Adrenal gland (tissue), 5 donors: ENCODE results near the gene DMWD.

Source experiments
- POLR2A ChIP-seq, 2 donors: fragments of 450-650 bp; IDR thresholded peaks; one replicate each; pipeline ENCODE4 v1.6.1; 2017; ENCODE audit warnings: antibody characterized with exemption in 2 of 2, mild to moderate bottlenecking in 2 of 2, moderate library complexity in 1 of 2
- TF ChIP-seq, protein P1 (sequence below), 6 experiments: fragments of 450-650 bp in 4 of 6; fragments of 200-600 bp in 2 of 6; sonication (generic) in 1 of 6; IDR thresholded peaks; 1 replicate in 5 of 6; 2 replicates in 1 of 6; pipeline versions ENCODE4 v1.5.1 to v1.8.0; 2016 to 2021; ENCODE audit warnings: antibody characterized with exemption in 6 of 6, mild to moderate bottlenecking in 2 of 6, moderate library complexity in 1 of 6
- donor health status: DM: no; HTN: no; CAD: no.

GRCh38 chr19:45815481-45816216 lies 23.0 kb upstream of the DMWD start:
- TF ChIP-seq, protein P1, sequence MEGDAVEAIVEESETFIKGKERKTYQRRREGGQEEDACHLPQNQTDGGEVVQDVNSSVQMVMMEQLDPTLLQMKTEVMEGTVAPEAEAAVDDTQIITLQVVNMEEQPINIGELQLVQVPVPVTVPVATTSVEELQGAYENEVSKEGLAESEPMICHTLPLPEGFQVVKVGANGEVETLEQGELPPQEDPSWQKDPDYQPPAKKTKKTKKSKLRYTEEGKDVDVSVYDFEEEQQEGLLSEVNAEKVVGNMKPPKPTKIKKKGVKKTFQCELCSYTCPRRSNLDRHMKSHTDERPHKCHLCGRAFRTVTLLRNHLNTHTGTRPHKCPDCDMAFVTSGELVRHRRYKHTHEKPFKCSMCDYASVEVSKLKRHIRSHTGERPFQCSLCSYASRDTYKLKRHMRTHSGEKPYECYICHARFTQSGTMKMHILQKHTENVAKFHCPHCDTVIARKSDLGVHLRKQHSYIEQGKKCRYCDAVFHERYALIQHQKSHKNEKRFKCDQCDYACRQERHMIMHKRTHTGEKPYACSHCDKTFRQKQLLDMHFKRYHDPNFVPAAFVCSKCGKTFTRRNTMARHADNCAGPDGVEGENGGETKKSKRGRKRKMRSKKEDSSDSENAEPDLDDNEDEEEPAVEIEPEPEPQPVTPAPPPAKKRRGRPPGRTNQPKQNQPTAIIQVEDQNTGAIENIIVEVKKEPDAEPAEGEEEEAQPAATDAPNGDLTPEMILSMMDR (IDR thresholded peaks at IDR 0.05) = no peak
- TF ChIP-seq POLR2A (IDR thresholded peaks at IDR 0.05) = no peak
